Lower leg skin (tissue), 3 donors: ENCODE data around the gene PCNX1.

Experiments used
- CTCF ChIP-seq, 3 donors: fragments of 450-650 bp; IDR thresholded peaks; one replicate each; pipeline ENCODE4 v1.5.1; 2016; ENCODE audit warnings: antibody characterized with exemption in 3 of 3, mild to moderate bottlenecking in 3 of 3, moderate library complexity in 2 of 3
- POLR2A ChIP-seq, 2 donors: fragments of 450-650 bp; IDR thresholded peaks; one replicate each; pipeline ENCODE4 v1.6.1; 2016 to 2017; ENCODE audit warnings: antibody characterized with exemption in 2 of 2, mild to moderate bottlenecking in 1 of 2, moderate library complexity in 1 of 2

GRCh38 chr14:71013551-71014192, 106.4 kb downstream of the PCNX1 start:
- TF ChIP-seq POLR2A (IDR thresholded peaks at IDR 0.05): no peak
- no peak for TF ChIP-seq CTCF (IDR thresholded peaks at IDR 0.05)
